HG03342 (cell line): Measurements from ENCODE around the gene ABHD17A.

Source experiments
- ATAC-seq: cut with Tn5 transposase; IDR thresholded peaks from one replicate; pipeline ENCODE4 v1.9.1; 2021; ENCODE audit warnings: mild to moderate bottlenecking, moderate library complexity; ENCODE audit not compliant: unreplicated experiment

The ABHD17A gene

DNA sequence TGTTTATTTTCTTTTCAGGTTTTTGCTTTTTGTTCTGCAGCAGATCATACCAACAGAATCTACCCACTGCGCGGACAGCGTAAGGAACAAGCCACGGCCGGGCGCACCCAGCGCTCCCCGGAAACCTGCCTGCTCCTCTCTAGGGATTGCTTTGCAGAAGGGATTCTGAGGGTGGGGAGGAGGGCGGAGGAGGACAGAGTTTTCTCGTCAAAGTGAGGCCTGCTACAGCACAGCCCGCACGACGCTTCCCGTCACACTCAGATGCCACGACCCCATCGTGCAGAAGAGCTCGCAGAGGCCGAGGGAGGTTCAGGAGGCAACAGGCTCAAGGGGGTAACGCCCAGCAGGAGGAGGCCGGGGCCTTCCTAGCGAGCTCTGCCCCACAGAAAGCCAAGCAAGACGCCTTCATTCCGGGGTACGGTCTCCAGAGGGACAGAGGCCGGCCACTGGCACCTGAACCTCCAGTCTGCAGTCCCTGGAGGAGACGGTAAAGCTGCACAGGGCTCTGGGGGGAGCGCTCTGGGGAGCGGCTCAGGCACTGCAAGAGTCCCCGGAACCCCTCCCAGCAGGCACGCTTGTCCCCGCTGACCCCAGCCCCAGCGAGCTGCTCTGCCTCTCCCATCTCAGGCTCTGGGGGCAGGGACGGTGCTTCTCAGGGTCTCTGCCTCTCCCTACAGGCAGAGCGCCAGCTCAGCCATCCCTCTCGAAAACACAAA lies 43.9 kb downstream of the ABHD17A start:
- ATAC-seq = no peak

- no peak for ATAC-seq
Measured at GRCh38 chr19:1840541-1841115, 44.7 kb downstream of the ABHD17A start.

- ATAC-seq = no peak
Measured at GRCh38 chr19:1839658-1840540, 45.4 kb downstream of the ABHD17A start.

- ATAC-seq = no peak
Measured at GRCh38 chr19:1837625-1838105, 47.6 kb downstream of the ABHD17A start.

- ATAC-seq = no peak
Measured at GRCh38 chr19:1837222-1837565, 48.1 kb downstream of the ABHD17A start.

DNA sequence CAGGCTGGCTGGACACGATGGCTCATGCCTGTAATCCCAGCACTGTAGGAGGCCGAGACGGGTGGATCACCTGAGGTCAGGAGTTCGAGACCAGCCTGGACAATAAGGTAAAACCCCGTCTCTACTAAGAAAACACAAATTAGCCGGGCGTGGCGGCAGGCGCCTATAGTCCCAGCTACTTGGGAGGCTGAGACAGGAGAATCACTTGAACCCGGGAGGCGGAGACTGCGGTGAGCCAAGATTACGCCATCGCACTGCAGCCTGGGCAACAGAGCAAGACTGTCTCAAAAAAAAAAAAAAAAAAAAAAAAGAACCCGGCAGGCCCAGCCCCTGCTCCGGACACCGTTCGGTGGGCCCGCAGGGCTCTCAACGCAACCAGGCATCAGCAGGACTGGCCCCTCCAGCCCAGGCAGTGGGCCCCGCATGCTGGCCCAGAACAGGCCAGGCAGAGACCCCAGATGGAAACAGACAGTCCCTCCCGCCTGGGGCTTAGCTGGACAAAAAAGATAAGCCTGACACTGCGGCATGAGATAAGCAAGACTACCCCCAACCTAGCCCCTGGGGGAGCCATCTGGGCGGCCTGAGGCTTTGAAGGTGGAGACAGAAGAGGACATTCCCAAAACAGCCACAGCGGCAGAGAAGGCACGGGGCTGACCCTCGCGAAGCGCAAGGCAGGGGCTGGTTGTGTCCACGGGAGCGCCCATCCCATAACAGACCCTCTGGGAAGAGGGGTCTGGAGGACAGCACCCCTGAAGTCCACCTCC lies 48.7 kb downstream of the ABHD17A start:
- no peak for ATAC-seq

DNA sequence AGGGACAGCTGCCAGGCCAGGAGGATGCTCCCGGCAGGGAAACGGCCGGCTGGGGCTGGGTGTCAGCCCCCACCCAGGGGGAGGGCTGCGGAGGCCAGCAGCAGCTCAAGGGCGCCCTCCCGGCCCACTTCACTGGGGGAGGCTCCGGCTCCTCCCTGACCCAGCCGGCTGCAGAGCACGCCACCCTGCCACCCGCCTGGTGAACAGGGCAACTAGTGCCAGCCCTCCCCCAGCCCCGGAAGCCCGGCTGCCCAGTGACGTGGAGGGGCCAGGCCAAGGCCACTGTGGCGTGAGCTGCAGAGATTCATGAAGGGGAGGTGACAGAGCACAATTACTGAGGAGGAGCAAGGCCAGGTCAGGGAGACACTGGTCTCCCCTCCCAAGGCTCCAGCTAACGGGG lies 51.8 kb downstream of the ABHD17A start:
- no peak for ATAC-seq

- no peak for ATAC-seq
Measured at GRCh38 chr19:1832046-1832663, 53.1 kb downstream of the ABHD17A start.

DNA sequence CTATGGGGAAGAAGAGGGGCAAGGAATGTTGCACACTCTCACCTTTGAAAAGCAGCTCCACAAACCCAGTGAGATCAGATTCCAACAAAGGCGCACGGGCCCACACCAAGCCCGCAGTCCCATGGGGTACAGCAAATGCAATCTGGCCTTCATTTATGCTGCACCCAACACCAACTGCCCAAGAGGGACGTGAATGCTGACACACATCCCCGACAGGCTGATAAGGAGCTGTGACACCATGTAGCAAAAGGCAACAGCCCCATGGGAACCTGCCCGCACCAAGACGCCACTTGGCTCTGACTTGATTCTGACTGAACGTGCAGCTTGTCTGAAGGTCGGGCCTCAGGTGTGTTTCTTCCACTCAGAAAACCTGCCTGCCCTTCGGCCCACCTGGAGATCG lies 54.3 kb downstream of the ABHD17A start:
- ATAC-seq = no peak

DNA sequence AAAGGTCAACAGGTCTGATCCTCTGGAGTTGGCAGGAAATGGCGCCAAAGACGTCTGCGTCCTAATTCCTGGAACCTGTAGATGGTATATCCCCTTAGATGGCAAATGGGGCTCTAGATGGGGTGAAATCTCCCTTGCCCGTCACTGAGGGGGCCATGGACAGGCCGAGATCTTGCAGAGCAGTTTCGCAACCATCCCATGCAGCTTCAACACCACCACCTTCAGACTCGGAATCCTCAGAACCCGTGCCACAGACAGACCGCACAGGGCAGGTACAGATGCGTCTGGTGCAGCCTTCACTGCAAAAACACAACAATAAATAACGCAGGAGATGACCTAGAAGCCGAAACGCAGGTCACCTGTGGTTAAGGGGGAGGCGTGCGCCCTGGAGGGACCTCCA lies 54.7 kb downstream of the ABHD17A start:
- no peak for ATAC-seq

DNA sequence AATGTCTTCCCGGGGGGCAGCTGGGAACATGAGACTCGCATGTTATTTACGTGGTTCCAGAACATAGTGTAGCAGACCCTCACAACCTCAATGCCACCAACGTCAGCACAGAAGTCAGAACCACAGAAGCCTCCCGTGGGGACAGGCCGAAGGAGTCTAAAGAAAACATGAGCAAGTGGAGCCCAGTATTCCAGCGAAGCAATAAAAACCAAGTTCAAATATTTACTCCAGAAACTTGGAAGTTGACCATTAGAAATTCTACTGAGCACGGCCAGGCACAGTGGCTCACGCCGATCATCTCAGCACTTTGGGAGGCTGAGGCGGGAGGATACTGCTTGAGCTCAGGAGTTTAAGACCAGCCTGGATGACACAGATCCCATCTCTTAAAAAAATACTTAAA lies 55.3 kb downstream of the ABHD17A start:
- no peak for ATAC-seq

GRCh38 chr19:1828279-1829238 lies 56.7 kb downstream of the ABHD17A start:
- no peak for ATAC-seq

- no peak for ATAC-seq
Measured at GRCh38 chr19:1827566-1828278, 57.6 kb downstream of the ABHD17A start.
